ENCODE results near the gene GINS2.

The GINS2 gene

GRCh38 chr16:85688586-85689284, at the start of gene GINS2:
Gene GINS2, minus strand, starts transcription at chr16:85688954. Its CDS starts 56 bp downstream, at chr16:85688898.
- peak; percentile 80 to 82 for DNase-seq (ENCODE audit: low read depth in 2 of 2)

GRCh38 chr16:85736921-85737320, 48.2 kb upstream of the GINS2 start:
- no peak for DNase-seq (ENCODE audit: low read depth in 2 of 2)

- no peak for DNase-seq (ENCODE audit: low read depth in 2 of 2)
Measured at GRCh38 chr16:85735946-85736345, 47.2 kb upstream of the GINS2 start.

GRCh38 chr16:85735225-85735635, 46.5 kb upstream of the GINS2 start:
- peak in 1 of 2 donors; percentile 5 for DNase-seq (ENCODE audit: low read depth in 2 of 2)

- no peak for DNase-seq (ENCODE audit: low read depth in 2 of 2)
Measured at GRCh38 chr16:85734311-85735017, 45.7 kb upstream of the GINS2 start.

- no peak for DNase-seq (ENCODE audit: low read depth in 2 of 2)
Measured at GRCh38 chr16:85733839-85734170, 45.1 kb upstream of the GINS2 start.

- no peak for DNase-seq (ENCODE audit: low read depth in 2 of 2)
Measured at GRCh38 chr16:85733155-85733838, 44.5 kb upstream of the GINS2 start.

GRCh38 chr16:85731179-85731578, 42.4 kb upstream of the GINS2 start:
- DNase-seq (ENCODE audit: low read depth in 2 of 2), result no peak

GRCh38 chr16:85730186-85730465, 41.4 kb upstream of the GINS2 start:
- no peak for DNase-seq (ENCODE audit: low read depth in 2 of 2)

GRCh38 chr16:85729452-85730185, 40.9 kb upstream of the GINS2 start:
- no peak for DNase-seq (ENCODE audit: low read depth in 2 of 2)

- DNase-seq (ENCODE audit: low read depth in 2 of 2), result no peak
Measured at GRCh38 chr16:85728879-85729278, 40.1 kb upstream of the GINS2 start.

GRCh38 chr16:85724936-85725335, 36.2 kb upstream of the GINS2 start:
- DNase-seq (ENCODE audit: low read depth in 2 of 2), result no peak

GRCh38 chr16:85724126-85724879, 35.5 kb upstream of the GINS2 start:
- no peak for DNase-seq (ENCODE audit: low read depth in 2 of 2)

- DNase-seq (ENCODE audit: low read depth in 2 of 2), result no peak
Measured at GRCh38 chr16:85722128-85722893, 33.6 kb upstream of the GINS2 start.

- DNase-seq (ENCODE audit: low read depth in 2 of 2), result no peak
Measured at GRCh38 chr16:85720302-85720637, 31.5 kb upstream of the GINS2 start.

GRCh38 chr16:85719605-85720301, 31.0 kb upstream of the GINS2 start:
- no peak for DNase-seq (ENCODE audit: low read depth in 2 of 2)

GRCh38 chr16:85718682-85719081, 29.9 kb upstream of the GINS2 start:
- DNase-seq (ENCODE audit: low read depth in 2 of 2), result no peak

- DNase-seq (ENCODE audit: low read depth in 2 of 2), result no peak
Measured at GRCh38 chr16:85718153-85718477, 29.4 kb upstream of the GINS2 start.

- DNase-seq (ENCODE audit: low read depth in 2 of 2), result peak; percentile 5 to 15
Measured at GRCh38 chr16:85717393-85718152, 28.8 kb upstream of the GINS2 start.

- DNase-seq (ENCODE audit: low read depth in 2 of 2), result no peak
Measured at GRCh38 chr16:85716680-85717038, 27.9 kb upstream of the GINS2 start.
